Muscle of leg (tissue), 11 donors: Measurements from ENCODE around the gene HMGXB4. TPM values are rescaled to one million over a fixed set of nuclear protein-coding genes. Genes with fewer than 3 reads are reported as not detected.
A peak's percentile ranks its signal among the peaks of the same experiment; 100 is the strongest.

Experiments used
- DNase-seq: peaks from one replicate; pipeline ENCODE4 v3.0.0; 2013
- H3K27ac ChIP-seq: one replicate; pipeline ENCODE4 v1.5.1; 2013; ENCODE audit warnings: mild to moderate bottlenecking, low read length, control low read depth
- H3K27me3 ChIP-seq: one replicate; pipeline ENCODE4 v1.6.1; 2013; ENCODE audit warnings: low read length; ENCODE audit not compliant: control insufficient read depth, insufficient read depth
- H3K36me3 ChIP-seq: one replicate; pipeline ENCODE4 v1.6.1; 2013; ENCODE audit warnings: low read length; ENCODE audit not compliant: control insufficient read depth, insufficient read depth
- H3K4me1 ChIP-seq: one replicate; pipeline ENCODE4 v1.6.1; 2013; ENCODE audit warnings: low read length; ENCODE audit not compliant: control insufficient read depth, insufficient read depth
- H3K4me3 ChIP-seq: one replicate; pipeline ENCODE4 v1.5.1; 2013; ENCODE audit warnings: low read length, control low read depth
- H3K9me3 ChIP-seq: replicated peaks from 2 replicates; pipeline ENCODE4 v1.6.1; 2013; ENCODE audit warnings: low read depth, low read length; ENCODE audit not compliant: control insufficient read depth
- WGBS: methylation state at CpG from one replicate; pipeline ENCODE4 v1.1.5; 2013; ENCODE audit warnings: missing lambda C conversion rate; ENCODE audit not compliant: insufficient coverage; 5-methylcytosine and 5-hydroxymethylcytosine counted together
- polyA plus RNA-seq, 8 donors: library from polyadenylated mRNA; unstranded; fragments of 120-200 nt; gene quantifications; one replicate each; pipeline versions ENCODE4 v1.2.1 to v1.2.3, GENCODE V29; 2013; ENCODE audit warnings: inconsistent platforms in 1 of 8, low replicate concordance in 1 of 8; ENCODE audit not compliant: insufficient read length in 8 of 8, insufficient read depth in 1 of 8
- total RNA-seq: library from RNA; stranded (reverse); fragments of 120-200 nt; gene quantifications from one replicate; pipeline ENCODE4 v1.2.4, GENCODE V29; 2013

HMGXB4 gene
- total and polyA plus RNA-seq, 9 donors = 8.7 to 20.3 (median 15.5) TPM

- Histone ChIP-seq H3K4me1 (peaks cover 53% of the 10 kb centered on the region), H3K27me3 (no peaks in the 10 kb centered on the region), H3K27ac (peak overlapping the region; percentile 74), H3K9me3 (no peaks in the 10 kb centered on the region), H3K4me3 (no peak overlapping the region), H3K36me3 (peaks cover 36% of the 10 kb centered on the region)
- WGBS = 74% methylated on average over 24 of the region's 27 CpGs
- peak; percentile 76 for DNase-seq
These were observed 58.8 kb downstream of the HMGXB4 start for GRCh38 chr22:35315855-35316745.

- Histone ChIP-seq H3K36me3 (peaks cover 40% of the 10 kb centered on the region), H3K9me3 (no peaks in the 10 kb centered on the region), H3K4me1 (peaks cover 47% of the 10 kb centered on the region), H3K4me3 (no peak overlapping the region), H3K27me3 (no peaks in the 10 kb centered on the region), H3K27ac (no peak overlapping the region)
- DNase-seq = no peak
- 87% methylated on average over 3 of the region's 7 CpGs for WGBS
These were observed 59.5 kb downstream of the HMGXB4 start for GRCh38 chr22:35316751-35317150.

- Histone ChIP-seq H3K4me3 (no peak overlapping the region), H3K27me3 (no peaks in the 10 kb centered on the region), H3K9me3 (no peaks in the 10 kb centered on the region), H3K4me1 (peaks cover 37% of the 10 kb centered on the region), H3K36me3 (peaks cover 50% of the 10 kb centered on the region), H3K27ac (no peak overlapping the region)
- WGBS = 74% methylated on average over 8 of the region's 12 CpGs
- DNase-seq = no peak
These were observed 60.5 kb downstream of the HMGXB4 start for GRCh38 chr22:35317680-35318290.

- no peak overlapping the region for H3K4me3 ChIP-seq
- H3K36me3 ChIP-seq = peaks cover 58% of the 10 kb centered on the region
- H3K4me1 ChIP-seq = peaks cover 29% of the 10 kb centered on the region
- no peaks in the 10 kb centered on the region for H3K9me3 ChIP-seq
- no peaks in the 10 kb centered on the region for H3K27me3 ChIP-seq
- DNase-seq = no peak
- H3K27ac ChIP-seq = no peak overlapping the region
- WGBS = 86% methylated on average over 18 of the region's 24 CpGs
These were observed 61.3 kb downstream of the HMGXB4 start for GRCh38 chr22:35318346-35319215.

- H3K9me3 ChIP-seq = no peaks in the 10 kb centered on the region
- no peak for DNase-seq
- no peak overlapping the region for H3K4me3 ChIP-seq
- H3K36me3 ChIP-seq = peaks cover 66% of the 10 kb centered on the region
- H3K4me1 ChIP-seq = peaks cover 21% of the 10 kb centered on the region
- 83% methylated on average over 13 of the region's 18 CpGs for whole genome bisulfite sequencing
- H3K27me3 ChIP-seq = no peaks in the 10 kb centered on the region
- H3K27ac ChIP-seq = no peak overlapping the region
These were observed 62.1 kb downstream of the HMGXB4 start for GRCh38 chr22:35319244-35319985.

- H3K9me3 ChIP-seq = no peaks in the 10 kb centered on the region
- H3K27me3 ChIP-seq = no peaks in the 10 kb centered on the region
- no peak for DNase-seq
- H3K4me1 ChIP-seq = no peaks in the 10 kb centered on the region
- H3K4me3 ChIP-seq = no peak overlapping the region
- peaks cover 84% of the 10 kb centered on the region for H3K36me3 ChIP-seq
- no CpG with 5 or more reads among the region's 10 CpGs for whole genome bisulfite sequencing
- H3K27ac ChIP-seq = no peak overlapping the region
These were observed 64.8 kb downstream of the HMGXB4 start for GRCh38 chr22:35322126-35322525.

- Histone ChIP-seq H3K27me3 (no peaks in the 10 kb centered on the region), H3K36me3 (peaks cover 86% of the 10 kb centered on the region), H3K27ac (no peak overlapping the region), H3K9me3 (no peaks in the 10 kb centered on the region), H3K4me3 (no peak overlapping the region), H3K4me1 (no peaks in the 10 kb centered on the region)
- no peak for DNase-seq
- 91% methylated on average over 12 of the region's 15 CpGs for WGBS
These were observed 65.6 kb downstream of the HMGXB4 start for GRCh38 chr22:35322893-35323292.

GRCh38 chr22:35323305-35323704 lies 66.0 kb downstream of the HMGXB4 start:
- no peaks in the 10 kb centered on the region for H3K4me1 ChIP-seq
- no peak overlapping the region for H3K4me3 ChIP-seq
- no peak overlapping the region for H3K27ac ChIP-seq
- no peaks in the 10 kb centered on the region for H3K9me3 ChIP-seq
- H3K27me3 ChIP-seq = no peaks in the 10 kb centered on the region
- peaks cover 86% of the 10 kb centered on the region for H3K36me3 ChIP-seq
- WGBS = 86% methylated on average over 5 of the region's 11 CpGs
- DNase-seq = no peak

- Histone ChIP-seq H3K9me3 (no peaks in the 10 kb centered on the region), H3K27me3 (no peaks in the 10 kb centered on the region), H3K4me1 (no peaks in the 10 kb centered on the region), H3K4me3 (no peak overlapping the region), H3K36me3 (peaks cover 82% of the 10 kb centered on the region), H3K27ac (no peak overlapping the region)
- 74% methylated on average over 5 of the region's 5 CpGs for WGBS
- DNase-seq = no peak
These were observed 66.8 kb downstream of the HMGXB4 start for GRCh38 chr22:35324067-35324466.
